Cardiac muscle cell (in vitro differentiated cells and primary cell): ENCODE results near the gene SPATA6L. TPM values are rescaled to one million over a fixed set of nuclear protein-coding genes. Genes with fewer than 3 reads are reported as not detected.

Source experiments
- DNase-seq, 2 donors: peaks; one replicate each; pipeline versions ENCODE4 v3.0.0 to v3.0.0-alpha.2; 2010 to 2017; ENCODE audit warnings: low read depth in 1 of 2, low spot score in 1 of 2
- H3K27ac ChIP-seq: fragments of 200-600 bp; sonication (generic); 2 replicates; pipeline ENCODE4 v1.5.1; 2016
- H3K27me3 ChIP-seq: fragments of 200-600 bp; sonication (generic); 2 replicates; pipeline ENCODE4 v1.6.0; 2016; ENCODE audit warnings: control low read depth
- H3K36me3 ChIP-seq: fragments of 200-600 bp; sonication (generic); 2 replicates; pipeline ENCODE4 v1.5.1; 2016; ENCODE audit warnings: control low read depth
- H3K4me1 ChIP-seq: fragments of 200-600 bp; sonication (generic); 2 replicates; pipeline ENCODE4 v1.8.1; 2017; ENCODE audit warnings: low read depth, mild to moderate bottlenecking, mixed run types
- H3K4me3 ChIP-seq: fragments of 200-600 bp; sonication (generic); 2 replicates; pipeline ENCODE4 v1.5.1; 2016; ENCODE audit warnings: mild to moderate bottlenecking
- H3K9me3 ChIP-seq: fragments of 200-600 bp; sonication (generic); 2 replicates; pipeline ENCODE4 v1.5.1; 2017; ENCODE audit warnings: low read depth, mild to moderate bottlenecking, control low read depth
- polyA plus RNA-seq: library from polyadenylated mRNA; unstranded; fragments of >200 nt; fragmentation: Nextera tagmentation; extraction: Ambion mirVana; gene quantifications from 2 replicates; pipeline ENCODE4 v1.2.1, GENCODE V29; 2016
- total RNA-seq: library from RNA; depleted of rRNA; stranded (reverse); fragments of >200 nt; gene quantifications from 2 replicates; pipeline ENCODE4 v1.2.3, GENCODE V29; 2016
- TF ChIP-seq, protein P1 (sequence below): IDR thresholded peaks from 2 replicates; pipeline ENCODE4 v1.5.1; 2012; ENCODE audit warnings: low read depth, mild to moderate bottlenecking, low read length

The SPATA6L gene
- total and polyA plus RNA-seq, 2 experiments from 2014 or later = 0.63 to 1.3 TPM

GRCh38 chr9:4575997-4576396, 90.3 kb downstream of the SPATA6L start:
- no peak for DNase-seq
- Histone ChIP-seq H3K27me3 (no peaks in the 10 kb centered on the region), H3K4me1 (peaks cover 7% of the 10 kb centered on the region), H3K36me3 (no peaks in the 10 kb centered on the region), H3K9me3 (no peaks in the 10 kb centered on the region), H3K27ac (peak overlapping the region; percentile 74), H3K4me3 (no peak overlapping the region)
- TF ChIP-seq, protein P1, sequence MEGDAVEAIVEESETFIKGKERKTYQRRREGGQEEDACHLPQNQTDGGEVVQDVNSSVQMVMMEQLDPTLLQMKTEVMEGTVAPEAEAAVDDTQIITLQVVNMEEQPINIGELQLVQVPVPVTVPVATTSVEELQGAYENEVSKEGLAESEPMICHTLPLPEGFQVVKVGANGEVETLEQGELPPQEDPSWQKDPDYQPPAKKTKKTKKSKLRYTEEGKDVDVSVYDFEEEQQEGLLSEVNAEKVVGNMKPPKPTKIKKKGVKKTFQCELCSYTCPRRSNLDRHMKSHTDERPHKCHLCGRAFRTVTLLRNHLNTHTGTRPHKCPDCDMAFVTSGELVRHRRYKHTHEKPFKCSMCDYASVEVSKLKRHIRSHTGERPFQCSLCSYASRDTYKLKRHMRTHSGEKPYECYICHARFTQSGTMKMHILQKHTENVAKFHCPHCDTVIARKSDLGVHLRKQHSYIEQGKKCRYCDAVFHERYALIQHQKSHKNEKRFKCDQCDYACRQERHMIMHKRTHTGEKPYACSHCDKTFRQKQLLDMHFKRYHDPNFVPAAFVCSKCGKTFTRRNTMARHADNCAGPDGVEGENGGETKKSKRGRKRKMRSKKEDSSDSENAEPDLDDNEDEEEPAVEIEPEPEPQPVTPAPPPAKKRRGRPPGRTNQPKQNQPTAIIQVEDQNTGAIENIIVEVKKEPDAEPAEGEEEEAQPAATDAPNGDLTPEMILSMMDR = no peak

- Histone ChIP-seq H3K36me3 (no peaks in the 10 kb centered on the region), H3K4me3 (no peak overlapping the region), H3K4me1 (peaks cover 7% of the 10 kb centered on the region), H3K27me3 (no peaks in the 10 kb centered on the region), H3K9me3 (no peaks in the 10 kb centered on the region), H3K27ac (no peak overlapping the region)
- DNase-seq = no peak
- TF ChIP-seq, protein P1 = no peak
Measured at GRCh38 chr9:4574657-4575243, 91.5 kb downstream of the SPATA6L start.

- H3K27ac ChIP-seq = peak overlapping the region; percentile 34
- no peak for DNase-seq
- no peak overlapping the region for H3K4me3 ChIP-seq
- H3K36me3 ChIP-seq = no peaks in the 10 kb centered on the region
- H3K27me3 ChIP-seq = no peaks in the 10 kb centered on the region
- TF ChIP-seq, protein P1 = no peak
- H3K9me3 ChIP-seq = no peaks in the 10 kb centered on the region
- peaks cover 7% of the 10 kb centered on the region for H3K4me1 ChIP-seq
Measured at GRCh38 chr9:4573634-4574389, 92.5 kb downstream of the SPATA6L start.

- H3K9me3 ChIP-seq = no peaks in the 10 kb centered on the region
- TF ChIP-seq, protein P1 = no peak
Measured at GRCh38 chr9:4573176-4573575, 93.1 kb downstream of the SPATA6L start.

DNA sequence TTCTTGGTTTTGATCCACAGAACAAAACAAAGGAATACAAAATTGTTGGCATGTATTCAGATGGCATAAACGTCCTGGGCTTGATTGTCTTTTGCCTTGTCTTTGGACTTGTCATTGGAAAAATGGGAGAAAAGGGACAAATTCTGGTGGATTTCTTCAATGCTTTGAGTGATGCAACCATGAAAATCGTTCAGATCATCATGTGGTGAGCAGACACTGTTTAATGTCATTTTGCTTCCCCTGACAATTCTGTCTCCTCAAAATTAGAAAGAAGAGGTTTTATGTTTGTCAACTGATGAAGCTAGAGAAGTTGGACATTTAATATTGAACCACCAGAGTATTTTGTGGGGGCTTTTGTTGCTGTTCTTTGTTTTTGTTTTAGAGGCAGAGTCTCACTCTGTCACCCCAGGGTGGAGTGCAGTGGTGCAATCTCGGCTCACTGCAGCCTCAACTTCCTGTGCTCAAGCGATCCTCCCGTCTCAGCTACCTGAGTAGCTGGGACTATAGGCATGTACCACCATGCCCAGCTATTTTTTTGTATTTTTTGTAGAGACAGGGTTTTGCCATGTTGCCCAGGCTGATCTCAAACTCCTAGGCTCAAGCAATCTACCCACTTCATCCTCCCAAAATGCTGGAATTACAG, 94.0 kb downstream of the SPATA6L start:
- TF ChIP-seq, protein P1 = no peak
- no peaks in the 10 kb centered on the region for H3K27me3 ChIP-seq
- no peak overlapping the region for H3K4me3 ChIP-seq
- no peaks in the 10 kb centered on the region for H3K36me3 ChIP-seq
- H3K9me3 ChIP-seq = no peaks in the 10 kb centered on the region
- peaks cover 7% of the 10 kb centered on the region for H3K4me1 ChIP-seq
- DNase-seq = no peak
- H3K27ac ChIP-seq = no peak overlapping the region

More at GRCh38 chr9:4573176-4573575, 93.1 kb downstream of the SPATA6L start:
- no peak overlapping the region for H3K27ac ChIP-seq
- H3K27me3 ChIP-seq = no peaks in the 10 kb centered on the region
- H3K36me3 ChIP-seq = no peaks in the 10 kb centered on the region
- H3K4me3 ChIP-seq = no peak overlapping the region
- no peak for DNase-seq
- H3K4me1 ChIP-seq = peaks cover 7% of the 10 kb centered on the region
